Measurements from ENCODE around the gene TMEM40. TPM values are rescaled to one million over a fixed set of nuclear protein-coding genes. Genes with fewer than 3 reads are reported as not detected.

Gene TMEM40
- total and polyA plus RNA-seq, 9 of the 15 experiments (the other 6 are each of a cell fraction or from before 2014, with no cell fraction given), result 0.11 to 0.31 (median 0.14) TPM; not detected in 6

DNA sequence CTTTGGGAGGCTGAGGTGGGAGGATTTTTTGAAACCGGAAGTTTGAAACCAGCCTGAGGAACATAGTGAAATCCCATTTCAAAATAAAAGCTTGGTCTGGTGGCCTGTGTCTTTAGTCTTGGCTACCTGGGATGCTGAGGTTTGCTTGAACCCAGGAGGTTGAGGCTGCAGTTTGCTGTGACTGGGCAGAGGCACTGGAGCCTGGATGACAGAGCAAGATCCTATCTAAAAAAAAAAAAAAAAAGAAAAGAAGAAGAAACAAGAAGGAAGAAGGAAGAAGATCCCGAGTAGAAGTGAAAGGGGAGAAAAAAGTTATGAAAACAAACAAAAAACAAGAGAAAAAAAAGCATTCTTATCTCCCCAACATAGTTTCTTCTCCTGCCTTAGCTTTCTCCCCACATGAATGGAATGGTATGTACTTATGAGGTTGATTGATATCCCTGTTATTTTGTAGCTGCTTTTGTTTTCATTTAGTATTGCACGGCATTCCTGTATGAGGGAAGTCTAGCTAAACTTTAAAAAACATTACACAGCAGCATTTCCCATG lies 42.4 kb downstream of the TMEM40 start (continued):
- TF ChIP-seq, protein P1, sequence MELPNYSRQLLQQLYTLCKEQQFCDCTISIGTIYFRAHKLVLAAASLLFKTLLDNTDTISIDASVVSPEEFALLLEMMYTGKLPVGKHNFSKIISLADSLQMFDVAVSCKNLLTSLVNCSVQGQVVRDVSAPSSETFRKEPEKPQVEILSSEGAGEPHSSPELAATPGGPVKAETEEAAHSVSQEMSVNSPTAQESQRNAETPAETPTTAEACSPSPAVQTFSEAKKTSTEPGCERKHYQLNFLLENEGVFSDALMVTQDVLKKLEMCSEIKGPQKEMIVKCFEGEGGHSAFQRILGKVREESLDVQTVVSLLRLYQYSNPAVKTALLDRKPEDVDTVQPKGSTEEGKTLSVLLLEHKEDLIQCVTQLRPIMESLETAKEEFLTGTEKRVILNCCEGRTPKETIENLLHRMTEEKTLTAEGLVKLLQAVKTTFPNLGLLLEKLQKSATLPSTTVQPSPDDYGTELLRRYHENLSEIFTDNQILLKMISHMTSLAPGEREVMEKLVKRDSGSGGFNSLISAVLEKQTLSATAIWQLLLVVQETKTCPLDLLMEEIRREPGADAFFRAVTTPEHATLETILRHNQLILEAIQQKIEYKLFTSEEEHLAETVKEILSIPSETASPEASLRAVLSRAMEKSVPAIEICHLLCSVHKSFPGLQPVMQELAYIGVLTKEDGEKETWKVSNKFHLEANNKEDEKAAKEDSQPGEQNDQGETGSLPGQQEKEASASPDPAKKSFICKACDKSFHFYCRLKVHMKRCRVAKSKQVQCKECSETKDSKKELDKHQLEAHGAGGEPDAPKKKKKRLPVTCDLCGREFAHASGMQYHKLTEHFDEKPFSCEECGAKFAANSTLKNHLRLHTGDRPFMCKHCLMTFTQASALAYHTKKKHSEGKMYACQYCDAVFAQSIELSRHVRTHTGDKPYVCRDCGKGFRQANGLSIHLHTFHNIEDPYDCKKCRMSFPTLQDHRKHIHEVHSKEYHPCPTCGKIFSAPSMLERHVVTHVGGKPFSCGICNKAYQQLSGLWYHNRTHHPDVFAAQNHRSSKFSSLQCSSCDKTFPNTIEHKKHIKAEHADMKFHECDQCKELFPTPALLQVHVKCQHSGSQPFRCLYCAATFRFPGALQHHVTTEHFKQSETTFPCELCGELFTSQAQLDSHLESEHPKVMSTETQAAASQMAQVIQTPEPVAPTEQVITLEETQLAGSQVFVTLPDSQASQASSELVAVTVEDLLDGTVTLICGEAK (IDR thresholded peaks at IDR 0.05), result peak; percentile 63
- TF ChIP-seq, protein P1 (CRISPR knock-in tag; IDR thresholded peaks at IDR 0.05), result no peak
- TF ChIP-seq ZNF586 (CRISPR knock-in tag; conservative IDR thresholded peaks at IDR 0.05) (no peak), SMAD4 (CRISPR knock-in tag; conservative IDR thresholded peaks at IDR 0.05) (0 out of 2 replicates have a peak, but pooled peaks have one; percentile 40), ILK (tag; IDR thresholded peaks at IDR 0.05; ENCODE audit: borderline replicate concordance, low read depth) (no peak), ZNF175 (CRISPR knock-in tag; IDR thresholded peaks at IDR 0.05; ENCODE audit: low read depth) (no peak), RBM34 (IDR thresholded peaks at IDR 0.05; ENCODE audit: borderline replicate concordance, insufficient read depth, low read length) (no peak), ZNF717 (CRISPR knock-in tag; IDR thresholded peaks at IDR 0.05) (no peak), SMARCE1 (IDR thresholded peaks at IDR 0.05) (peak; percentile 83), ETV1 (tag; conservative IDR thresholded peaks at IDR 0.05; ENCODE audit: low read depth) (peak; percentile 61; the same call in 1 of the 2 replicates), IRF2 (CRISPR knock-in tag; IDR thresholded peaks at IDR 0.05) (no peak)
- TF ChIP-seq, protein P2, sequence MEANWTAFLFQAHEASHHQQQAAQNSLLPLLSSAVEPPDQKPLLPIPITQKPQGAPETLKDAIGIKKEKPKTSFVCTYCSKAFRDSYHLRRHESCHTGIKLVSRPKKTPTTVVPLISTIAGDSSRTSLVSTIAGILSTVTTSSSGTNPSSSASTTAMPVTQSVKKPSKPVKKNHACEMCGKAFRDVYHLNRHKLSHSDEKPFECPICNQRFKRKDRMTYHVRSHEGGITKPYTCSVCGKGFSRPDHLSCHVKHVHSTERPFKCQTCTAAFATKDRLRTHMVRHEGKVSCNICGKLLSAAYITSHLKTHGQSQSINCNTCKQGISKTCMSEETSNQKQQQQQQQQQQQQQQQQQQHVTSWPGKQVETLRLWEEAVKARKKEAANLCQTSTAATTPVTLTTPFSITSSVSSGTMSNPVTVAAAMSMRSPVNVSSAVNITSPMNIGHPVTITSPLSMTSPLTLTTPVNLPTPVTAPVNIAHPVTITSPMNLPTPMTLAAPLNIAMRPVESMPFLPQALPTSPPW (CRISPR knock-in tag; IDR thresholded peaks at IDR 0.05), result no peak
- TF ChIP-seq, protein P3, sequence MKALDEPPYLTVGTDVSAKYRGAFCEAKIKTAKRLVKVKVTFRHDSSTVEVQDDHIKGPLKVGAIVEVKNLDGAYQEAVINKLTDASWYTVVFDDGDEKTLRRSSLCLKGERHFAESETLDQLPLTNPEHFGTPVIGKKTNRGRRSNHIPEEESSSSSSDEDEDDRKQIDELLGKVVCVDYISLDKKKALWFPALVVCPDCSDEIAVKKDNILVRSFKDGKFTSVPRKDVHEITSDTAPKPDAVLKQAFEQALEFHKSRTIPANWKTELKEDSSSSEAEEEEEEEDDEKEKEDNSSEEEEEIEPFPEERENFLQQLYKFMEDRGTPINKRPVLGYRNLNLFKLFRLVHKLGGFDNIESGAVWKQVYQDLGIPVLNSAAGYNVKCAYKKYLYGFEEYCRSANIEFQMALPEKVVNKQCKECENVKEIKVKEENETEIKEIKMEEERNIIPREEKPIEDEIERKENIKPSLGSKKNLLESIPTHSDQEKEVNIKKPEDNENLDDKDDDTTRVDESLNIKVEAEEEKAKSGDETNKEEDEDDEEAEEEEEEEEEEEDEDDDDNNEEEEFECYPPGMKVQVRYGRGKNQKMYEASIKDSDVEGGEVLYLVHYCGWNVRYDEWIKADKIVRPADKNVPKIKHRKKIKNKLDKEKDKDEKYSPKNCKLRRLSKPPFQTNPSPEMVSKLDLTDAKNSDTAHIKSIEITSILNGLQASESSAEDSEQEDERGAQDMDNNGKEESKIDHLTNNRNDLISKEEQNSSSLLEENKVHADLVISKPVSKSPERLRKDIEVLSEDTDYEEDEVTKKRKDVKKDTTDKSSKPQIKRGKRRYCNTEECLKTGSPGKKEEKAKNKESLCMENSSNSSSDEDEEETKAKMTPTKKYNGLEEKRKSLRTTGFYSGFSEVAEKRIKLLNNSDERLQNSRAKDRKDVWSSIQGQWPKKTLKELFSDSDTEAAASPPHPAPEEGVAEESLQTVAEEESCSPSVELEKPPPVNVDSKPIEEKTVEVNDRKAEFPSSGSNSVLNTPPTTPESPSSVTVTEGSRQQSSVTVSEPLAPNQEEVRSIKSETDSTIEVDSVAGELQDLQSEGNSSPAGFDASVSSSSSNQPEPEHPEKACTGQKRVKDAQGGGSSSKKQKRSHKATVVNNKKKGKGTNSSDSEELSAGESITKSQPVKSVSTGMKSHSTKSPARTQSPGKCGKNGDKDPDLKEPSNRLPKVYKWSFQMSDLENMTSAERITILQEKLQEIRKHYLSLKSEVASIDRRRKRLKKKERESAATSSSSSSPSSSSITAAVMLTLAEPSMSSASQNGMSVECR (CRISPR knock-in tag; IDR thresholded peaks at IDR 0.05), result no peak
